ENCODE measurements around the gene ANXA6. TPM values are rescaled to one million over a fixed set of nuclear protein-coding genes. Genes with fewer than 3 reads are reported as not detected.
"Not testable (repeated sequence)": the region's sequence is repeated elsewhere in the genome, so short reads cannot be mapped to it uniquely, and the experiment has no call there.

ANXA6 gene
- total RNA-seq, 1 donor from 2014 or later = 38.9 TPM

- no peak for DNase-seq (ENCODE audit: low read depth in 2 of 2)
These were observed 24.4 kb upstream of the ANXA6 start for GRCh38 chr5:151181818-151182523.

- no peak for DNase-seq (ENCODE audit: low read depth in 2 of 2)
These were observed 22.7 kb upstream of the ANXA6 start for GRCh38 chr5:151180291-151180690.

GRCh38 chr5:151179489-151179840, 21.9 kb upstream of the ANXA6 start:
- DNase-seq (ENCODE audit: low read depth in 2 of 2) = no peak

GRCh38 chr5:151178777-151179488, 21.4 kb upstream of the ANXA6 start:
- no peak for DNase-seq (ENCODE audit: low read depth in 2 of 2)

GRCh38 chr5:151178372-151178771, 20.8 kb upstream of the ANXA6 start:
- DNase-seq (ENCODE audit: low read depth in 2 of 2) = no peak

GRCh38 chr5:151176268-151176667, 18.7 kb upstream of the ANXA6 start:
- not testable (repeated sequence) for DNase-seq (ENCODE audit: low read depth in 2 of 2)

- peak in 1 of 2 donors; percentile 56 for DNase-seq (ENCODE audit: low read depth in 2 of 2)
These were observed 17.1 kb upstream of the ANXA6 start for GRCh38 chr5:151174612-151175101.

- DNase-seq (ENCODE audit: low read depth in 2 of 2) = no peak
These were observed 16.4 kb upstream of the ANXA6 start for GRCh38 chr5:151173711-151174611.

GRCh38 chr5:151171529-151171928, 13.9 kb upstream of the ANXA6 start:
- DNase-seq (ENCODE audit: low read depth in 2 of 2) = no peak

GRCh38 chr5:151168602-151169344, 11.2 kb upstream of the ANXA6 start:
- no peak for DNase-seq (ENCODE audit: low read depth in 2 of 2)

GRCh38 chr5:151167022-151167421, 9.4 kb upstream of the ANXA6 start:
- DNase-seq (ENCODE audit: low read depth in 2 of 2) = no peak

GRCh38 chr5:151164687-151165392, 7.3 kb upstream of the ANXA6 start:
- peak; percentile 71 to 85 for DNase-seq (ENCODE audit: low read depth in 2 of 2)

- no peak for DNase-seq (ENCODE audit: low read depth in 2 of 2)
These were observed 5.2 kb upstream of the ANXA6 start for GRCh38 chr5:151162776-151163175.

- DNase-seq (ENCODE audit: low read depth in 2 of 2) = no peak
These were observed 2.2 kb upstream of the ANXA6 start for GRCh38 chr5:151159649-151160373.

GRCh38 chr5:151158287-151158661, 695 bp upstream of the ANXA6 start:
- no peak for DNase-seq (ENCODE audit: low read depth in 2 of 2)

GRCh38 chr5:151156507-151157420, 815 bp downstream of the ANXA6 start:
- DNase-seq (ENCODE audit: low read depth in 2 of 2) = peak in 1 of 2 donors; percentile 49

- peak in 1 of 2 donors; percentile 54 for DNase-seq (ENCODE audit: low read depth in 2 of 2)
These were observed 1.6 kb downstream of the ANXA6 start for GRCh38 chr5:151155775-151156506.
